ENCODE measurements around the gene ANXA6. TPM values are rescaled to one million over a fixed set of nuclear protein-coding genes. Genes with fewer than 3 reads are reported as not detected.

Gene ANXA6
- total RNA-seq, 1 experiment from 2014 or later: 51.9 TPM

DNA sequence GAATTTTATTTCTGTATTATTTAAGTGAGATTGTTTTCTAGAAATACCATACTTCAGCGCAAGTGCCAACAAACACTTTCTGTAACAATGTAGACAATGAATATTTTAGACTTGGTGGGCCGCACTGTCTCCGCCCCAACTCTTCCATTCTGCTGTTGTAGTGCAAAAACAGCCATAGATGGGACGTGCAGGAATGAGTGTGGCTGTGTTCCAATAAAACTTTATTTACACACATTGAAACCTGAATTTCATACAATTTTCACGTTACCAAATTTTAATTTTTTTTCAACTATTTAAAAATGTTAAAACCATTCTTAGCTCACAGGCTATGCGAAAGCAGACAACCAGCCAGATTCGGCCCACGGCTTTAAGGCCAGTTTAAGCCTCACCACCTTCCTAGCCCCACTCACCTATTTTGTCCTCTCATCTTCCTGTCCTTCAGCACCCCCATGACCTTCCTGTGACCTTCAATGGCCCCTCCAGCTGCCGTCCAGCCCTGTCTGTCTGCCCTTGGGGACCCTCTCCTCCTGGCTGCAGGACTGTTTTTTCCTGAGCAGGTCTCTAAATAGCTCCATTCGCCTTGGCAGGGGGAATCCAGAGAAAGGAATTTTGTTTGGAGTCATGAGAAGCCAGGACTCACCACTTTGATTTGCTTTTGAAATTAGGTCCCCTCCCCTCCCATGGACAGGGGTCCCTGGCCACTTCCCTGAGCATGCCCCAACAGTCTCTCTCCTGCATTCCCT lies 11.2 kb upstream of the ANXA6 start:
- H3K4me1 ChIP-seq: no peaks in the 10 kb centered on the region
- H3K4me1 Mint-ChIP-seq (ENCODE audit: low read depth, unreplicated experiment): no peaks in the 10 kb centered on the region
- no peaks in the 10 kb centered on the region for H3K9me3 ChIP-seq
- DNase-seq: no peak
- no peak overlapping the region for H3K4me3 Mint-ChIP-seq (ENCODE audit: unreplicated experiment)
- no peaks in the 10 kb centered on the region for H3K9me3 Mint-ChIP-seq (ENCODE audit: unreplicated experiment)
- TF ChIP-seq, protein P1, sequence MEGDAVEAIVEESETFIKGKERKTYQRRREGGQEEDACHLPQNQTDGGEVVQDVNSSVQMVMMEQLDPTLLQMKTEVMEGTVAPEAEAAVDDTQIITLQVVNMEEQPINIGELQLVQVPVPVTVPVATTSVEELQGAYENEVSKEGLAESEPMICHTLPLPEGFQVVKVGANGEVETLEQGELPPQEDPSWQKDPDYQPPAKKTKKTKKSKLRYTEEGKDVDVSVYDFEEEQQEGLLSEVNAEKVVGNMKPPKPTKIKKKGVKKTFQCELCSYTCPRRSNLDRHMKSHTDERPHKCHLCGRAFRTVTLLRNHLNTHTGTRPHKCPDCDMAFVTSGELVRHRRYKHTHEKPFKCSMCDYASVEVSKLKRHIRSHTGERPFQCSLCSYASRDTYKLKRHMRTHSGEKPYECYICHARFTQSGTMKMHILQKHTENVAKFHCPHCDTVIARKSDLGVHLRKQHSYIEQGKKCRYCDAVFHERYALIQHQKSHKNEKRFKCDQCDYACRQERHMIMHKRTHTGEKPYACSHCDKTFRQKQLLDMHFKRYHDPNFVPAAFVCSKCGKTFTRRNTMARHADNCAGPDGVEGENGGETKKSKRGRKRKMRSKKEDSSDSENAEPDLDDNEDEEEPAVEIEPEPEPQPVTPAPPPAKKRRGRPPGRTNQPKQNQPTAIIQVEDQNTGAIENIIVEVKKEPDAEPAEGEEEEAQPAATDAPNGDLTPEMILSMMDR (IDR thresholded peaks at IDR 0.05; ENCODE audit: insufficient read depth in 1 of 2, low read depth in 1 of 2, low read length in 1 of 2, severe bottlenecking in 1 of 2, unreplicated experiment in 1 of 2): no peak
- ChIA-PET CTCF (interaction anchor here (3.7 kb wide), 1 partner anchor 43 kb away, joined by 24 read pairs; no protein-coding TSS in a partner anchor), POLR2A (no interaction called here)
- no peaks in the 10 kb centered on the region for H3K27me3 Mint-ChIP-seq (ENCODE audit: insufficient read depth, unreplicated experiment)
- no peaks in the 10 kb centered on the region for H3K27me3 ChIP-seq (replicated peaks; ENCODE audit: control insufficient read depth, insufficient read depth, low read length)
- no peak overlapping the region for H3K4me3 ChIP-seq (ENCODE audit: low read depth, low read length)
- H3K36me3 ChIP-seq (ENCODE audit: control insufficient read depth, insufficient read depth, low read length): no peaks in the 10 kb centered on the region
- H3K36me3 Mint-ChIP-seq (ENCODE audit: insufficient read depth, unreplicated experiment): no peaks in the 10 kb centered on the region
- intact Hi-C loops (cut with micrococcal nuclease; ENCODE audit: unreplicated experiment): loop anchor here (10.0 kb wide), 1 partner anchor 364 kb away; no protein-coding TSS in a partner anchor
- BruUV-seq (replicated peaks): no TSS peak
- no peak overlapping the region for H3K27ac Mint-ChIP-seq (ENCODE audit: unreplicated experiment)

DNA sequence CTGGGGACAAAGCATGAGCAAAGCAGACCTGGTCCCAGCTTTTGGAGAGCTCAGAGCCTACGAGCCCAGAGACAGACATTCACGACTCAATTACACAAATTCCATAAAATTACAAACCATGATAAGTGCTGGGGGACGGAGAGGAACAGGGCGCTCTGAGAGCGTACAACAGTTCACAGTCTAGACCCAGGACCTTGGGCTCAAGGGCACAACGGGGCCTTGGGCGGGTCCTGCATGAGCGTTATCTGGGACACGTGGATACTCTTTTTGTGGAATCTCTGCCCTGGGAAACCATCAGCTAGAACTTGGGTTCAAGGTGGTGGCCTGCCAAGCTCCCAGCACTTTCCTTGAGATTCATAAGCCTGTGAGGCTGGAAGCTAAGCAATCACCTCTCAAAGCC lies 9.4 kb upstream of the ANXA6 start:
- Mint-ChIP-seq H3K4me3 (ENCODE audit: unreplicated experiment) (no peak overlapping the region), H3K27me3 (ENCODE audit: insufficient read depth, unreplicated experiment) (no peaks in the 10 kb centered on the region), H3K36me3 (ENCODE audit: insufficient read depth, unreplicated experiment) (no peaks in the 10 kb centered on the region), H3K27ac (ENCODE audit: unreplicated experiment) (no peak overlapping the region), H3K9me3 (ENCODE audit: unreplicated experiment) (no peaks in the 10 kb centered on the region), H3K4me1 (ENCODE audit: low read depth, unreplicated experiment) (no peaks in the 10 kb centered on the region)
- TF ChIP-seq, protein P1 (IDR thresholded peaks at IDR 0.05; ENCODE audit: insufficient read depth in 1 of 2, low read depth in 1 of 2, low read length in 1 of 2, severe bottlenecking in 1 of 2, unreplicated experiment in 1 of 2): no peak
- no peaks in the 10 kb centered on the region for H3K9me3 ChIP-seq
- no peaks in the 10 kb centered on the region for H3K4me1 ChIP-seq
- no TSS peak for BruUV-seq (replicated peaks)
- ChIA-PET POLR2A (no interaction called here), CTCF (interaction anchor here (3.7 kb wide), 1 partner anchor 41 kb away, joined by 24 read pairs; no protein-coding TSS in a partner anchor)
- intact Hi-C loops (cut with micrococcal nuclease; ENCODE audit: unreplicated experiment): loop anchor here (10.0 kb wide), 1 partner anchor 362 kb away; no protein-coding TSS in a partner anchor
- no peak for DNase-seq
- H3K36me3 ChIP-seq (ENCODE audit: control insufficient read depth, insufficient read depth, low read length): no peaks in the 10 kb centered on the region
- no peaks in the 10 kb centered on the region for H3K27me3 ChIP-seq (replicated peaks; ENCODE audit: control insufficient read depth, insufficient read depth, low read length)
- H3K4me3 ChIP-seq (ENCODE audit: low read depth, low read length): no peak overlapping the region

DNA sequence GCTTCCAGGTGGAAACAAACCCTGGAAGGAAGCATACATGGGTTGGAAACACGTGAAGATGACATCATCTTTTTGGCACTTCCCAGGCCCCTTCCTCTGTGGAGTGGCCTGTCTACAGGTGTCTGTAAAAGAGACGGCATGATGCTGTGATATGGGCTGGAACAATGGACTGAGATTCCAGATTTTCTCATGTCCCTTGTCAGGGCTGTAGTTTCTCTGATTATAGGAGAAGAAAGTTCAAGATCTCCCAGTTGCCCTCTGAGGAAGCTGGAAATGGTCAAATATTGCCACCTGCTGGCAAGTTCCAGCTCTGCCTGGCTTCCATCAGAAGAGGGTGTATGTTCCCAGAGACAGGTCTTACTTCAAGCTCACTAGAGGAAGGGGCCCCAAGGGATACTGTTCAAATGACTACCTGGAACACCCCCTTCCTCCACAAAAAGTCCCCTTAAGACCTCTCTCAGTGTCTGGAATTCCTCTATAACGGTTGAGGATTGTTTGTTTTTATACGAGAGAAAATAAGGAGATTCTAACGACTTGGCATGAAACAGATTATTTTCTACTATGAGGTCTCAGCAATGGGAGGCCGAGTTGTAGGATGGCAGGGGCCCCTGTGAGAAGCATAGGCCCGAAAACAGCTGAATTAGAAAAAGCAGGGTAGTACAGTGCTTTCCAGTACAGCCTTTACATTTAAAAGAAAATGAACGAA lies 7.3 kb upstream of the ANXA6 start:
- Mint-ChIP-seq H3K4me3 (ENCODE audit: unreplicated experiment) (no peak overlapping the region), H3K27ac (ENCODE audit: unreplicated experiment) (no peak overlapping the region), H3K36me3 (ENCODE audit: insufficient read depth, unreplicated experiment) (no peaks in the 10 kb centered on the region), H3K4me1 (ENCODE audit: low read depth, unreplicated experiment) (no peaks in the 10 kb centered on the region), H3K9me3 (ENCODE audit: unreplicated experiment) (no peaks in the 10 kb centered on the region), H3K27me3 (ENCODE audit: insufficient read depth, unreplicated experiment) (no peaks in the 10 kb centered on the region)
- Histone ChIP-seq H3K4me1 (no peaks in the 10 kb centered on the region), H3K9me3 (no peaks in the 10 kb centered on the region), H3K27me3 (replicated peaks; ENCODE audit: control insufficient read depth, insufficient read depth, low read length) (no peaks in the 10 kb centered on the region), H3K4me3 (ENCODE audit: low read depth, low read length) (no peak overlapping the region), H3K36me3 (ENCODE audit: control insufficient read depth, insufficient read depth, low read length) (no peaks in the 10 kb centered on the region)
- ChIA-PET CTCF (interaction anchor here (0.6 to 4.0 kb wide), 17 partner anchors 14 to 163 kb away, joined by 3 to 127 read pairs (median 6); partner anchors contain the start of gene GPX3), POLR2A (interaction anchor here (0.6 to 1.0 kb wide), 2 partner anchors 38 to 49 kb away, joined by 4 to 6 read pairs; no protein-coding TSS in a partner anchor)
- TF ChIP-seq, protein P1 (IDR thresholded peaks at IDR 0.05; ENCODE audit: insufficient read depth in 1 of 2, low read depth in 1 of 2, low read length in 1 of 2, severe bottlenecking in 1 of 2, unreplicated experiment in 1 of 2): peak; percentile 67 to 92
- DNase-seq: peak; percentile 74 to 85
- BruUV-seq (replicated peaks): no TSS peak
- intact Hi-C loops (cut with micrococcal nuclease; ENCODE audit: unreplicated experiment): loop anchor here (1.0 to 10.0 kb wide), 8 partner anchors 34 to 360 kb away; no protein-coding TSS in a partner anchor
